CD4-positive, alpha-beta T cell treated with Interleukin-12 subunit alpha and Interleukin-12 subunit beta, for 1 hour (primary cell): ENCODE results near the gene TIPRL.
"Not testable (repeated sequence)": the region's sequence is repeated elsewhere in the genome, so short reads cannot be mapped to it uniquely, and the experiment has no call there.

ENCODE experiments used
- DNase-seq: peaks from one replicate; pipeline ENCODE4 v3.0.0-alpha.2; 2020

The TIPRL gene

GRCh38 chr1:168178638-168179437 lies at the start of gene TIPRL:
Gene TIPRL, plus strand, starts transcription at chr1:168178962. Its CDS starts 116 bp downstream, at chr1:168179078.
- DNase-seq, result peak; percentile 95

- no peak for DNase-seq
Observed at GRCh38 chr1:168129933-168130332, 48.8 kb upstream of the TIPRL start.

DNA sequence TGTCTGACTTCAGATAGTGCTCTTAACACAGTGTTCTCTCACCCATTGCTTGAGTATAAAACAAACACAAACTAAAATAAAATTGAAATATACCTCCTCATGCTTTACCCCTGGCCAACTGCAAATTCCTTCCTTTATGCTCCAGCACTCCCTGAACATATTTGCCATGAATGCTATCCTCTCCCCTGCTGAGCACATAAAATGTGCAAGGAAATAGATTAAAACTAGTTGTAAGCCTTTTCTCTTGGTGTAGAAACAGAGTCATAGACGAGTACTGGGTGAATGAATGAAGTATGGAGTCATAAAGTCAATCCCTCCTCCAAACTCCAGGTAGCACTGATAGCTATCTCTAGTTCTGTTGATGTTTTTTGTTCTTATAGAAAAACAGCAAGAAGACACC lies 44.6 kb upstream of the TIPRL start:
- DNase-seq, result no peak

DNA sequence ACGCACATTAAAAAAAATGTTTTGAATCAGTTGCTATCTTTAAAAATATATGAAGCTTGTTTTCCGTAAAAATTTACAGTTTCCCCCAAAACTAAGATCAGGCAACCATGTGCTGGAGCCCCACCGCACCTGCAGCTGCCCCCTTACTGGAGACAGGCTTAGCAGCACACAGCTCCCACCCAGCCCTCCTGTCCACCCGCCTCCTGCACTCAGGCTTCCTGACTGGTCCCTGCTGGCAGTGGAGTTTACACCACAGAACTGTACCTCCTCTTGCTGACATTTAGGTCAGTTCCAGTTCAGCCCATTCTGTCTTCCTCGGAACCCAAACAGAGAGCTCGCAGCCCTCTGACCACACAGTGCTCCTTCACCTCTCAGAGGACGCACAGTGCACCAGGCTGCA lies 44.1 kb upstream of the TIPRL start:
- no peak for DNase-seq

DNA sequence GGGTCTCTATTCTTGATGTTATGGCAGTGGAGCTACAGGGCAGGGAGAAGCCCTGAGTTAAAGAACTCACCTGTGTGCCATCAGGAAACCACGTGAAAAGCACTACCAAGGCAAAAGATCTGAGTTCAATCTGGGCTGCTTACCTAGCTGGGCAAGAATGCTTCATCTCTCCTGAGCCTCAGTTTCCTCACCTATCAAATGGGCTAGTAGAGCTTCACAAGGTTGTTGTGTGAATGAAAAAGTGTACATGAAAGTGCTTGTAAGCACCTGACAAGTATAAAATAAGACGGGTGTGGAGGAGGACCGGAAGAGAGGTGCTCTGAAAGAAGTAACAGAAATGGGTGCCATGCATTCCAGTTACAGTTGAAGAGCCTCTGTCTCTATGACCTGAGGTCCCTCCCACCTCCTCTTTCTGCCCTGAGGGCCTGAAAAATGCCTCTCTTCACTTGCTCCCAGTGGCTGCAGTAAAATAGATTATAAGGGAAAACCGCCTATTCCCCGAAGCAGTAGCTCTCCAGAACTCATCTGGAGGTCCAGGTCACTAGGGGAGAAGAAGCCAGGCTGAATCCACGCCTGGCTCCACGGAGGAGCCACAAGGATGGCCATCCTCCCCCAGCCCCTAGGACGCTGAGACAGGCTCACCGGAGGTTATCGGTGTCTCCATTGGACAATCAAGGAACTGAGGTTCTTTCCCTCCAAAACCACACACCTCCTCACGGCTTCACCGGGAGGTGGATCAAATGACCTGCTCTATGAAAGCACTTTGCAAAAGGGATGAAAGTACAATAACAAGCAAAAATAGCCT lies 43.4 kb upstream of the TIPRL start:
- DNase-seq, result no peak

DNA sequence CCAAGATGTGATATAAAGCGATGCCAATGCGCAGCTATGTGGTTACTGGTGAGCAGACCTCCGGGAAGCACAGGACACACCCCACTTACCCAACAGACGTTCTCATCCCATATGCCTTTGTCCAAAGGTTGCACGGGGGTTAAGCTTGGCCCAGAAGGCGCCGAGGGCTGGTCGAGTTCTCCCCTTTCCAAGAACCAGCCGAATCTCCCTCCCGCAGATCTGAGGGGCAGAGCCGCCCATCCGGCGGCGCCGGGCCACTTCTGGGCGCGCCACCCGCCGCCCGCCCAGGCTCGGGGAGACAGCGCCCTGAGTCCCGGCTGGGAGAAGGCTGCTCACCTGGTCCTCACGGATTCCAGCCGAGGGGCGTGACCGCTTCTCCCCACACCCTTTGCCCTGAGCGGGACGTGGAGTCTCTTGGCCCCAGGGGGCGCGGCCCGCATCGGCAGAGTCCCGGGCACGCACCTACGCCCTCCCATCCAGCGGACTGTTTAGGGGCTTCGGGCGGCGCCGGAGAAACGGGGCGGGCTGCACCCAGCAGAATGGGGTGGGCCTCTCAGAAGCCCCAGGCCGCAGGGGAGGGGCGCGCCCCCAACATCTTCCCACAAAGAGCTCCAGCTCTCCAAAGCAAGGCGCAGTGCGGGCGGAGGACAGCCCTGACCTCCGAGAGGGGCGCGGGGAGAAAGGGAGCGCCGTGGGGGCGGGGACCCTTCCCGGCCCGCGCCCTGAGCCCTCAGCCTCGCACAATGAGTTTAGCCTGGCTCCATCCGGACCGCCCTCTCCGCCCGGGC lies 42.6 kb upstream of the TIPRL start:
- no peak for DNase-seq

GRCh38 chr1:168136709-168137514 lies 41.9 kb upstream of the TIPRL start, which contains the start of gene GPR161:
Gene GPR161, minus strand, starts transcription at chr1:168136930. Its CDS starts 32,080 bp downstream, at chr1:168104850.
- DNase-seq, result peak; percentile 23

DNA sequence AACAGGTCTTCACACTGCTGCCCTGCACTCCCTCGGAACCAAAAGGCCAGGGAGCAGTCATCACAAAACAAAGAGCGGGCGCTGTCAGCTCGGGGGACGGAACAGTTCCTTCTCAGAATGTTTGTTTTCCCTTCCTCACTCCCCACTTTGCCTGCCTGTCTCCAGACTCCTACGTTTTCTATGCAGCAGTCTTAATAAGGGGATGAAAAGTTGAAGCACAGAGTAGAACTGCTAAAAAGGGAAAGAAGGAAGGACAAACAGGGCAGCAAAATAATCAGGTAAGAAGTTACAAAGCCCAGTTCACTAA lies 41.3 kb upstream of the TIPRL start:
- no peak for DNase-seq

GRCh38 chr1:168138134-168138533 lies 40.6 kb upstream of the TIPRL start:
- no peak for DNase-seq

GRCh38 chr1:168139070-168139469 lies 39.7 kb upstream of the TIPRL start:
- DNase-seq, result no peak

GRCh38 chr1:168141871-168142385 lies 36.8 kb upstream of the TIPRL start:
- DNase-seq, result no peak

DNA sequence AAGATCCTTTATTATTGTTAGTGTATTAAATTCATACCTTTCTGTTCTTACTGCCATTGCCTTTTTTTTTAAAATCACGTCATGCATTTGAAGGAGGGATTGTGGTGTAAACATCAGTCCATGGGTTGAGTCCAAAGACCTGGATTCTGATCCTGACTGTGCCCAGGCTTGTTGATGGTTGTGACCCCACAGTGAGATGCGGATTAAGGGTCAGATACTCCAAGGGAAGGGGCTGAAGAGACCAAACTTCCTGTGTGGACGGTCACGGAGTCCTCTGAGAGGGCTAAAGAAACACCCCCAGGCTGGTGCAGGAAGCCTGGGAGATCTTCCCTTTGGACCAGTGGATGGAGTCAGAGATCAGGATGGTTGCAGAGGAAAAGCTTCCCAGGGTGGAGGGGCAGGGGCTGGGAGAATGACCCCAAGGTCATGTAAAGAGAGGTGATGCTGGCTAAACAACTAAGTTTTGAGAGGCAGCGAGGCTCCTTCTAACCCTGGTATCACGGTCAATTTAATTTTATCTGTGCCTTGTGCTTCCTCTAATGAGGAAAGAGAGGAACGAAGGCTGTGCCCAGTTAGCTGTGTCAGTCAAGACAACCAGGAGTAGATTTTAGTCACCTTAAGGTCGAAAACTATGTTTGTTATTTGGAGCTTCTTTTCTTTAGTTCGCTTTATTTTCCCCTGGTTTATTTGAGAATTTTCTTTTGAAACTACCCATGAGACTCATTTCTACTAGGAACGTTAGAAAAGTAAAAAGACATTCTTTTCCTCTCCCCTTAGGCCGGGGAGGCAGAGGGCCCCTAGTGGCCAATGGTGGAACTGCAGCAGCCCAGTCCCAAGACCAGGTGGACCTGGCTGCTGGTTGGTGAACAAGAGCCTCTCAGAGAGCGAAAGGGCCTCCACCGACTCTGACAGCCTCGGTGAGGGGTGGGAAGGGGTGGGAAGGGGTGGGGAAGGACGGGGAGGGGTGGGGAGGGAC lies 33.3 kb upstream of the TIPRL start:
- peak; percentile 84 for DNase-seq

DNA sequence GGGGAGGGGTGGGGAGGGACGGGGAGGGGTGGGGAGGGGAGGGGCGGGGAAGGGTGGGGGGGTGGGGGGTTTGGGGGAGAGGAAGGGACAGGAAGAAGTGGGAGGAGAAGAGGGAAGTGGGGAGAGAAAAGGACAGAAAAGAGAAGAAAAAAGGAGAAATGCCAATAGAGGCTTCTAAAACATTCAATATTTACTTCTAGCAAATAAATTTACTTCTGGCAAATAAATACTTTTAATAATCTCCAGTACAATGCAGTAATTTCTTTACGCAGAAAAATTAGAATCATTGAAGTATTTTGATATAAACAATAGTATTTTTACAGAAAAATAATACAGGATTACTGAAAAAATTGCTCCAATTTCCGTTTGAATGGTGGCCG lies 32.6 kb upstream of the TIPRL start:
- no peak for DNase-seq

GRCh38 chr1:168146626-168147025 lies 32.1 kb upstream of the TIPRL start:
- DNase-seq, result no peak

GRCh38 chr1:168148916-168149315 lies 29.8 kb upstream of the TIPRL start:
- DNase-seq, result no peak

DNA sequence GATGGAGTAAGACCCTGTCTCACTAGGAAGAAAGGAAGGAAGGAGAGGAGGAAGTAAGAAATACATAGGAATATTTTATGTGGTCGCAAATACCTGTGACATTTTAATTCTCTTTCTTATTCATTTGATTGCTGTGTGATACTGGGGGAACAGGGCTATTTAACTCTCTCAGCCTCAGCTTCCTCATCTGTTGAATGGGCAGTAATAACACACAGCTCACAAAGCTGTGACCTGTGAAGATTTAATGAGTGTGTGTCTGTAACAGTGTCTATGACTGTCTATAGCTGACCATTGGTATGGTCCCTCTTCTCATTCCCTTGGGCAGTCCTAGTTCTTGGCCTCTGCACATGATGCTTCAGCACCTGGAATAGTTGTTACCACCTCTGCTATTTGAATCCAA lies 28.5 kb upstream of the TIPRL start:
- no peak for DNase-seq

- no peak for DNase-seq
Observed at GRCh38 chr1:168151935-168152334, 26.8 kb upstream of the TIPRL start.

DNA sequence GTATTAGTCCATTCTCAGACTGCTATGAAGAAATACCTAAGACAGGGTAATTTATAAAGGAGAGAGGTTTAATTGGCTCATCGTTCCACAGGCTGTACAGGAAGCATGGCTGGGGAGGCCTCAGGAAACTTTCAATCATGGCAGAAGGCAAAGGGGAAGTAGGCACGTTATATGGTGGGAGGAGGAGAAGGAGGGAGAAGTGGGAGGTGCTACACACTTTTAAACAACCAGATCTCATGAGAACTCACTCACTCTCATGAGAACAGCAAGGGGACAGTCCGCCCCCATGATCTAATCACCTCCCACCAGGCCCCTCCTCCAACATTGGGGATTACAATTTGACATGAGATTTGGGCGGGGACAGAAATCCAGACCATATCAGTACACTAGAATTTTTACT lies 24.1 kb upstream of the TIPRL start:
- not testable (repeated sequence) for DNase-seq

GRCh38 chr1:168155910-168156309 lies 22.9 kb upstream of the TIPRL start:
- no peak for DNase-seq

DNA sequence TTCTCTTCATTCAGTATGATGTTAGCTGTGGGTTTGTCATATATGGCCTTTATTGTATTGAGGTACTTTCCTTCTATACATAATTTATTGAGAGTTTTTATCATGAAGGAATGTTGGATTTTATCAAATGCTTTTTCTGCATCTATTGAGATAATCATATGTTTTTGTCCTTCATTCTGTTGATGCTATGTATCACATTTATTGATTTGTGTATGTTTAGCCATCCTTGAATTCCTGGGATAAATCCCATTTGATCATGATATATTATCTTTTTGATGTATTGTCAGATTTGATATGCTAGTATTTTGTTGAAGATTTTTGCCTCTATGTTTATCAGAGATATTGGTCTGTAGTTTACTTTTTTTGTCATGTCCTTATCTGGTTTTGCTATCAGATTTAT lies 21.1 kb upstream of the TIPRL start:
- DNase-seq, result no peak

GRCh38 chr1:168159251-168159650 lies 19.5 kb upstream of the TIPRL start:
- DNase-seq, result no peak
